Mucosa of stomach (tissue), 1 donor: ENCODE measurements around the gene KLF16.

Experiments used
- H3K27me3 ChIP-seq: one replicate; pipeline ENCODE4 v1.7.0; 2013; ENCODE audit warnings: mild to moderate bottlenecking, low read length; ENCODE audit not compliant: control insufficient read depth, insufficient read depth
- H3K36me3 ChIP-seq: one replicate; pipeline ENCODE4 v1.7.0; 2013; ENCODE audit warnings: low read length; ENCODE audit not compliant: control insufficient read depth, insufficient read depth
- H3K4me1 ChIP-seq: one replicate; pipeline ENCODE4 v1.7.0; 2013; ENCODE audit warnings: mild to moderate bottlenecking, low read length; ENCODE audit not compliant: control insufficient read depth, insufficient read depth
- H3K4me3 ChIP-seq: one replicate; pipeline ENCODE4 v1.7.0; 2013; ENCODE audit warnings: low read length
- H3K9ac ChIP-seq: one replicate; pipeline ENCODE4 v1.7.0; 2013; ENCODE audit warnings: mild to moderate bottlenecking, low read length, moderate library complexity
- H3K9me3 ChIP-seq: one replicate; pipeline ENCODE4 v1.7.0; 2013; ENCODE audit warnings: mild to moderate bottlenecking, low read length, moderate library complexity; ENCODE audit not compliant: control insufficient read depth
- donor health status: Pancreatic carcinoma.

Gene KLF16

GRCh38 chr19:1855828-1856255 is 7.5 kb downstream of the KLF16 start:
- Histone ChIP-seq H3K9me3 (no peaks in the 10 kb centered on the region), H3K4me3 (peak overlapping the region; percentile 28), H3K27me3 (peaks cover 2% of the 10 kb centered on the region), H3K9ac (peak overlapping the region; percentile 75), H3K4me1 (peaks cover 86% of the 10 kb centered on the region), H3K36me3 (no peaks in the 10 kb centered on the region)

- Histone ChIP-seq H3K27me3 (peaks cover 2% of the 10 kb centered on the region), H3K4me3 (peak overlapping the region; percentile 28), H3K9ac (peak overlapping the region; percentile 75), H3K36me3 (no peaks in the 10 kb centered on the region), H3K9me3 (no peaks in the 10 kb centered on the region), H3K4me1 (peaks cover 80% of the 10 kb centered on the region)
These were observed 8.1 kb downstream of the KLF16 start for GRCh38 chr19:1855040-1855827.

GRCh38 chr19:1854542-1855039 is 8.8 kb downstream of the KLF16 start:
- Histone ChIP-seq H3K27me3 (peaks cover 2% of the 10 kb centered on the region), H3K36me3 (no peaks in the 10 kb centered on the region), H3K9ac (no peak overlapping the region), H3K4me1 (peaks cover 73% of the 10 kb centered on the region), H3K9me3 (no peaks in the 10 kb centered on the region), H3K4me3 (no peak overlapping the region)

- Histone ChIP-seq H3K36me3 (no peaks in the 10 kb centered on the region), H3K9me3 (no peaks in the 10 kb centered on the region), H3K9ac (no peak overlapping the region), H3K27me3 (peaks cover 2% of the 10 kb centered on the region), H3K4me3 (no peak overlapping the region), H3K4me1 (peaks cover 68% of the 10 kb centered on the region)
These were observed 9.3 kb downstream of the KLF16 start for GRCh38 chr19:1854039-1854541.

GRCh38 chr19:1853295-1854038 is 9.9 kb downstream of the KLF16 start:
- H3K9me3 ChIP-seq = no peaks in the 10 kb centered on the region
- no peak overlapping the region for H3K4me3 ChIP-seq
- no peaks in the 10 kb centered on the region for H3K36me3 ChIP-seq
- H3K4me1 ChIP-seq = peaks cover 66% of the 10 kb centered on the region
- peak overlapping the region; percentile 43 for H3K9ac ChIP-seq
- peaks cover 2% of the 10 kb centered on the region for H3K27me3 ChIP-seq

- H3K4me3 ChIP-seq = no peak overlapping the region
- H3K4me1 ChIP-seq = peaks cover 58% of the 10 kb centered on the region
- no peaks in the 10 kb centered on the region for H3K9me3 ChIP-seq
- H3K36me3 ChIP-seq = no peaks in the 10 kb centered on the region
- peak overlapping the region; percentile 43 for H3K9ac ChIP-seq
- H3K27me3 ChIP-seq = peaks cover 2% of the 10 kb centered on the region
These were observed 10.7 kb downstream of the KLF16 start for GRCh38 chr19:1852581-1853128.

GRCh38 chr19:1851654-1852580 is 11.5 kb downstream of the KLF16 start:
- Histone ChIP-seq H3K36me3 (no peaks in the 10 kb centered on the region), H3K9me3 (no peaks in the 10 kb centered on the region), H3K4me1 (peaks cover 57% of the 10 kb centered on the region), H3K4me3 (no peak overlapping the region), H3K27me3 (peaks cover 2% of the 10 kb centered on the region), H3K9ac (no peak overlapping the region)

- peaks cover 2% of the 10 kb centered on the region for H3K27me3 ChIP-seq
- no peak overlapping the region for H3K9ac ChIP-seq
- no peaks in the 10 kb centered on the region for H3K9me3 ChIP-seq
- no peaks in the 10 kb centered on the region for H3K36me3 ChIP-seq
- no peak overlapping the region for H3K4me3 ChIP-seq
- peaks cover 57% of the 10 kb centered on the region for H3K4me1 ChIP-seq
These were observed 12.3 kb downstream of the KLF16 start for GRCh38 chr19:1850809-1851653.

GRCh38 chr19:1849886-1850398 is 13.4 kb downstream of the KLF16 start:
- Histone ChIP-seq H3K9ac (no peak overlapping the region), H3K4me1 (peaks cover 57% of the 10 kb centered on the region), H3K36me3 (no peaks in the 10 kb centered on the region), H3K4me3 (no peak overlapping the region), H3K27me3 (no peaks in the 10 kb centered on the region), H3K9me3 (no peaks in the 10 kb centered on the region)

GRCh38 chr19:1849132-1849474 is 14.3 kb downstream of the KLF16 start:
- H3K36me3 ChIP-seq = no peaks in the 10 kb centered on the region
- no peak overlapping the region for H3K4me3 ChIP-seq
- H3K4me1 ChIP-seq = peaks cover 57% of the 10 kb centered on the region
- H3K9ac ChIP-seq = peak overlapping the region; percentile 84
- H3K9me3 ChIP-seq = no peaks in the 10 kb centered on the region
- H3K27me3 ChIP-seq = no peaks in the 10 kb centered on the region
